Cardiac muscle cell (in vitro differentiated cells and primary cell): ENCODE measurements around the gene COL4A5. TPM values are rescaled to one million over a fixed set of nuclear protein-coding genes. Genes with fewer than 3 reads are reported as not detected.

Experiments
- DNase-seq, 2 donors: peaks; one replicate each; pipeline versions ENCODE4 v3.0.0 to v3.0.0-alpha.2; 2010 to 2017; ENCODE audit warnings: low read depth in 1 of 2, low spot score in 1 of 2
- H3K27ac ChIP-seq: fragments of 200-600 bp; sonication (generic); 2 replicates; pipeline ENCODE4 v1.5.1; 2016
- H3K27me3 ChIP-seq: fragments of 200-600 bp; sonication (generic); 2 replicates; pipeline ENCODE4 v1.6.0; 2016; ENCODE audit warnings: control low read depth
- H3K36me3 ChIP-seq: fragments of 200-600 bp; sonication (generic); 2 replicates; pipeline ENCODE4 v1.5.1; 2016; ENCODE audit warnings: control low read depth
- H3K4me1 ChIP-seq: fragments of 200-600 bp; sonication (generic); 2 replicates; pipeline ENCODE4 v1.8.1; 2017; ENCODE audit warnings: low read depth, mild to moderate bottlenecking, mixed run types
- H3K4me3 ChIP-seq: fragments of 200-600 bp; sonication (generic); 2 replicates; pipeline ENCODE4 v1.5.1; 2016; ENCODE audit warnings: mild to moderate bottlenecking
- H3K9me3 ChIP-seq: fragments of 200-600 bp; sonication (generic); 2 replicates; pipeline ENCODE4 v1.5.1; 2017; ENCODE audit warnings: low read depth, mild to moderate bottlenecking, control low read depth
- CTCF ChIP-seq: IDR thresholded peaks from 2 replicates; pipeline ENCODE4 v1.5.1; 2012; ENCODE audit warnings: low read depth, mild to moderate bottlenecking, low read length
- polyA plus RNA-seq: library from polyadenylated mRNA; unstranded; fragments of >200 nt; fragmentation: Nextera tagmentation; extraction: Ambion mirVana; gene quantifications from 2 replicates; pipeline ENCODE4 v1.2.1, GENCODE V29; 2016
- total RNA-seq: library from RNA; depleted of rRNA; stranded (reverse); fragments of >200 nt; gene quantifications from 2 replicates; pipeline ENCODE4 v1.2.3, GENCODE V29; 2016

Gene COL4A5
- total and polyA plus RNA-seq, 2 experiments from 2014 or later, result 98.0 to 299 TPM

GRCh38 chrX:108419401-108419800, 20.2 kb upstream of the COL4A5 start:
- H3K9me3 ChIP-seq, result no peaks in the 10 kb centered on the region
- no peaks in the 10 kb centered on the region for H3K27me3 ChIP-seq
- H3K36me3 ChIP-seq, result no peaks in the 10 kb centered on the region
- no peak overlapping the region for H3K4me3 ChIP-seq
- no peak for DNase-seq
- H3K27ac ChIP-seq, result no peak overlapping the region
- TF ChIP-seq CTCF, result no peak
- H3K4me1 ChIP-seq, result no peaks in the 10 kb centered on the region

- H3K27ac ChIP-seq, result no peak overlapping the region
- H3K4me3 ChIP-seq, result no peak overlapping the region
- no peaks in the 10 kb centered on the region for H3K36me3 ChIP-seq
- no peaks in the 10 kb centered on the region for H3K9me3 ChIP-seq
- no peaks in the 10 kb centered on the region for H3K27me3 ChIP-seq
- no peak for TF ChIP-seq CTCF
- no peak for DNase-seq
- H3K4me1 ChIP-seq, result no peaks in the 10 kb centered on the region
Observed at GRCh38 chrX:108420481-108420880, 19.2 kb upstream of the COL4A5 start.

GRCh38 chrX:108426262-108426661, 13.4 kb upstream of the COL4A5 start:
- no peak overlapping the region for H3K4me3 ChIP-seq
- TF ChIP-seq CTCF, result no peak
- no peak for DNase-seq
- H3K36me3 ChIP-seq, result no peaks in the 10 kb centered on the region
- no peak overlapping the region for H3K27ac ChIP-seq
- H3K4me1 ChIP-seq, result no peaks in the 10 kb centered on the region
- H3K9me3 ChIP-seq, result no peaks in the 10 kb centered on the region
- no peaks in the 10 kb centered on the region for H3K27me3 ChIP-seq

GRCh38 chrX:108435261-108435660, 4.4 kb upstream of the COL4A5 start:
- peaks cover 16% of the 10 kb centered on the region for H3K4me1 ChIP-seq
- no peaks in the 10 kb centered on the region for H3K9me3 ChIP-seq
- no peak overlapping the region for H3K27ac ChIP-seq
- DNase-seq, result no peak
- no peaks in the 10 kb centered on the region for H3K27me3 ChIP-seq
- no peaks in the 10 kb centered on the region for H3K36me3 ChIP-seq
- no peak for TF ChIP-seq CTCF
- H3K4me3 ChIP-seq, result no peak overlapping the region

- TF ChIP-seq CTCF, result no peak
- Histone ChIP-seq H3K27me3 (no peaks in the 10 kb centered on the region), H3K27ac (peak overlapping the region; percentile 52), H3K4me1 (peaks cover 23% of the 10 kb centered on the region), H3K4me3 (peak overlapping the region; percentile 90), H3K9me3 (no peaks in the 10 kb centered on the region), H3K36me3 (no peaks in the 10 kb centered on the region)
- DNase-seq, result peak in 1 of 2 donors; percentile 23
Observed at GRCh38 chrX:108437349-108438109, 2.1 kb upstream of the COL4A5 start.
